ENCODE data around the gene FASTKD2. TPM values are rescaled to one million over a fixed set of nuclear protein-coding genes. Genes with fewer than 3 reads are reported as not detected.

The FASTKD2 gene
- total RNA-seq, 2 donors from 2014 or later = 21.9 to 32.6 TPM

GRCh38 chr2:206774871-206775270 lies 9.5 kb downstream of the FASTKD2 start:
- no peak for ATAC-seq (ENCODE audit: insufficient number of reproducible peaks, low FRiP score, low read depth)
- no peaks in the 10 kb centered on the region for H3K27me3 ChIP-seq (replicated peaks; ENCODE audit: insufficient read depth)

DNA sequence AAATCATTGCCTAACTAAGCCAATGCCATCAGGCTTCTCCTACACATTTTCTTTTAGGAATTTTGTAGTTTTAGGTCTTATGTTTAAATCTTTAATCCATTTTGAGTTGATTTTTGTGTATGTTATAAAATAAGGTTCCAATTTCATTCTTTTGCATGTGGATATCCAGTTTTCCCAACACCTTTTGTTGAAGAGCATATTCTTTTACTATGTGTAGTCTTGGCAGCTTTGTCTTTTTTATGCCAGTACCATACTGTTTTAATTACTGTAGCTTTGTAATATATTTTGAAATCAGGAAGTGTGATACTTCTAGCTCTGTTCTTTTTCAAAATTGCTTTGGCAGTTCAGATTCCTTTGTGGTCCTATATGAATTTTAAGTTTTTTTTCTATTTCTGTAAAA lies 11.0 kb downstream of the FASTKD2 start:
- ATAC-seq (ENCODE audit: insufficient number of reproducible peaks, low FRiP score, low read depth) = no peak
- H3K36me3 ChIP-seq = peaks cover 19% of the 10 kb centered on the region

More at GRCh38 chr2:206774871-206775270, 9.5 kb downstream of the FASTKD2 start:
- H3K9me3 ChIP-seq = peaks cover 6% of the 10 kb centered on the region
- H3K4me1 ChIP-seq (ENCODE audit: control insufficient read depth in 1 of 2, low read depth in 2 of 2) = no peaks in the 10 kb centered on the region
- H3K4me3 ChIP-seq = no peak overlapping the region
- no peak for TF ChIP-seq CTCF (IDR thresholded peaks at IDR 0.05)
- no peak for DNase-seq (ENCODE audit: low spot score)
- H3K36me3 ChIP-seq = peaks cover 19% of the 10 kb centered on the region
- H3K27ac ChIP-seq = no peak overlapping the region

DNA sequence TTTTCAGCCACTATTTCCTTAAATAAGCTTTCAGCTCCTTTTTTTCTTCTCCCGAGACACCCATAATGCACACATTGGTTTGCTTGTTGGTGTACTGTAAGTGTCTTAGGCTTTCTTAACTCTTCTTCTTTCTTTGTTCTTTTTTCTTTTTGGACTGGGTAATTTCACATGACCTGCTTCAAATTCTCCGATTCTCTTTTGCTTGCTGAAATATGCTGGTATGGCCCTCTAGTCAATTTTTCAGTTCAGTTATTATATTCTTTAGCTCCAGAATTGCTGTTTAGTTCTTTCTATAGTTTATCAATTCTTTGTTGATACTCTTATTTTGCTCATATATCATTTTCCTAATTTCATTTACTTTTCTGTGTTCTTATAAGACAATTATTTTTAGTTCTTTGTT lies 15.3 kb downstream of the FASTKD2 start:
- H3K4me3 ChIP-seq = no peak overlapping the region
- H3K36me3 ChIP-seq = peaks cover 31% of the 10 kb centered on the region
- DNase-seq (ENCODE audit: low spot score) (no peak), ATAC-seq (ENCODE audit: insufficient number of reproducible peaks, low FRiP score, low read depth) (no peak)
- H3K27me3 ChIP-seq (replicated peaks; ENCODE audit: insufficient read depth) = no peaks in the 10 kb centered on the region
- no peak overlapping the region for H3K27ac ChIP-seq
- no peaks in the 10 kb centered on the region for H3K4me1 ChIP-seq (ENCODE audit: control insufficient read depth in 1 of 2, low read depth in 2 of 2)
- peaks cover 9% of the 10 kb centered on the region for H3K9me3 ChIP-seq
- TF ChIP-seq CTCF (IDR thresholded peaks at IDR 0.05) = no peak

More for the DNA sequence above, 11.0 kb downstream of the FASTKD2 start:
- Histone ChIP-seq H3K4me1 (ENCODE audit: control insufficient read depth in 1 of 2, low read depth in 2 of 2) (no peaks in the 10 kb centered on the region), H3K27ac (no peak overlapping the region), H3K4me3 (no peak overlapping the region), H3K9me3 (peaks cover 9% of the 10 kb centered on the region), H3K27me3 (replicated peaks; ENCODE audit: insufficient read depth) (no peaks in the 10 kb centered on the region)
- no peak for DNase-seq (ENCODE audit: low spot score)
- TF ChIP-seq CTCF (IDR thresholded peaks at IDR 0.05) = no peak

- peaks cover 38% of the 10 kb centered on the region for H3K36me3 ChIP-seq
- no peak for ATAC-seq (ENCODE audit: insufficient number of reproducible peaks, low FRiP score, low read depth)
- H3K4me1 ChIP-seq (ENCODE audit: control insufficient read depth in 1 of 2, low read depth in 2 of 2) = no peaks in the 10 kb centered on the region
Measured at GRCh38 chr2:206783718-206784117, 18.3 kb downstream of the FASTKD2 start.

More at GRCh38 chr2:206783718-206784117, 18.3 kb downstream of the FASTKD2 start:
- Histone ChIP-seq H3K27ac (no peak overlapping the region), H3K4me3 (no peak overlapping the region), H3K27me3 (replicated peaks; ENCODE audit: insufficient read depth) (no peaks in the 10 kb centered on the region), H3K9me3 (peaks cover 2% of the 10 kb centered on the region)
- DNase-seq (ENCODE audit: low spot score) = no peak
- TF ChIP-seq CTCF (IDR thresholded peaks at IDR 0.05) = no peak

Data from thoracic aorta (tissue), 2 donors.